ENCODE measurements around the gene KCNJ5.

The KCNJ5 gene

DNA sequence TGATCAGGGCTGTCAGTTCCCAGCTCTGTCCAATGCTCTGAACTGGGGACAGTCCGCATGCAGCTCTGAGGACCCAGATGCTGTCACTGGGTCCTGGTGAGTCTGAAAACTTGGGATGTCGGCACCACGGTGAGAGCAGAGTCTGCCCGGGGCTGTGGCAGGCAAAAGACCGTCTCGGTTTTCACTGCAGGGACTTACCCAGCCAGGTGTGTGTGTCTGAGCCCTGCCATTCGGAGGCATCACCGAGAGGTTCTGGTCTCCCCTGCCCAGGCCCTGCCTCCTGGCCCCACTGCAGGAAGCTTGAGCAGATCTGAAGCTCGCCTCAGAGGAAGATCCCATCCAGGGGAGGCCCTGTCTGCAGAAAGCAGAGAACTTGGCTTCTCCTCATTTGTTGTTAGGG, 46.3 kb downstream of the KCNJ5 start:
- no peak for TF ChIP-seq EZH2phosphoT487 (IDR thresholded peaks at IDR 0.05; ENCODE audit: borderline replicate concordance, low read length)
- TF ChIP-seq, protein P1, sequence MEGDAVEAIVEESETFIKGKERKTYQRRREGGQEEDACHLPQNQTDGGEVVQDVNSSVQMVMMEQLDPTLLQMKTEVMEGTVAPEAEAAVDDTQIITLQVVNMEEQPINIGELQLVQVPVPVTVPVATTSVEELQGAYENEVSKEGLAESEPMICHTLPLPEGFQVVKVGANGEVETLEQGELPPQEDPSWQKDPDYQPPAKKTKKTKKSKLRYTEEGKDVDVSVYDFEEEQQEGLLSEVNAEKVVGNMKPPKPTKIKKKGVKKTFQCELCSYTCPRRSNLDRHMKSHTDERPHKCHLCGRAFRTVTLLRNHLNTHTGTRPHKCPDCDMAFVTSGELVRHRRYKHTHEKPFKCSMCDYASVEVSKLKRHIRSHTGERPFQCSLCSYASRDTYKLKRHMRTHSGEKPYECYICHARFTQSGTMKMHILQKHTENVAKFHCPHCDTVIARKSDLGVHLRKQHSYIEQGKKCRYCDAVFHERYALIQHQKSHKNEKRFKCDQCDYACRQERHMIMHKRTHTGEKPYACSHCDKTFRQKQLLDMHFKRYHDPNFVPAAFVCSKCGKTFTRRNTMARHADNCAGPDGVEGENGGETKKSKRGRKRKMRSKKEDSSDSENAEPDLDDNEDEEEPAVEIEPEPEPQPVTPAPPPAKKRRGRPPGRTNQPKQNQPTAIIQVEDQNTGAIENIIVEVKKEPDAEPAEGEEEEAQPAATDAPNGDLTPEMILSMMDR (IDR thresholded peaks at IDR 0.05; ENCODE audit: low read depth, low read length, poor library complexity, severe bottlenecking), result no peak
- H3K4me3 ChIP-seq (ENCODE audit: low read length), result no peak overlapping the region
- H3K4me1 ChIP-seq (ENCODE audit: control insufficient read depth, low read length), result no peaks in the 10 kb centered on the region
- no peaks in the 10 kb centered on the region for H3K79me2 ChIP-seq (ENCODE audit: control insufficient read depth, low read length)
- no peak overlapping the region for H3K4me2 ChIP-seq (ENCODE audit: low read length)
- no peaks in the 10 kb centered on the region for H3K27me3 ChIP-seq (ENCODE audit: control insufficient read depth, low read length)
- no peaks in the 10 kb centered on the region for H3K9me2 ChIP-seq (replicated peaks; ENCODE audit: control insufficient read depth, low read length)
- H4K20me1 ChIP-seq (ENCODE audit: control insufficient read depth, insufficient read depth, low read depth, low read length), result no peaks in the 10 kb centered on the region
- H3K9me3 ChIP-seq (ENCODE audit: control insufficient read depth, insufficient read depth, low read length), result no peaks in the 10 kb centered on the region
- no peaks in the 10 kb centered on the region for H3K36me3 ChIP-seq (ENCODE audit: control insufficient read depth, low read length)
- H3K27ac ChIP-seq (ENCODE audit: low read depth, low read length), result no peak overlapping the region
- H3F3A ChIP-seq (ENCODE audit: control insufficient read depth, insufficient read depth), result no peaks in the 10 kb centered on the region

DNA sequence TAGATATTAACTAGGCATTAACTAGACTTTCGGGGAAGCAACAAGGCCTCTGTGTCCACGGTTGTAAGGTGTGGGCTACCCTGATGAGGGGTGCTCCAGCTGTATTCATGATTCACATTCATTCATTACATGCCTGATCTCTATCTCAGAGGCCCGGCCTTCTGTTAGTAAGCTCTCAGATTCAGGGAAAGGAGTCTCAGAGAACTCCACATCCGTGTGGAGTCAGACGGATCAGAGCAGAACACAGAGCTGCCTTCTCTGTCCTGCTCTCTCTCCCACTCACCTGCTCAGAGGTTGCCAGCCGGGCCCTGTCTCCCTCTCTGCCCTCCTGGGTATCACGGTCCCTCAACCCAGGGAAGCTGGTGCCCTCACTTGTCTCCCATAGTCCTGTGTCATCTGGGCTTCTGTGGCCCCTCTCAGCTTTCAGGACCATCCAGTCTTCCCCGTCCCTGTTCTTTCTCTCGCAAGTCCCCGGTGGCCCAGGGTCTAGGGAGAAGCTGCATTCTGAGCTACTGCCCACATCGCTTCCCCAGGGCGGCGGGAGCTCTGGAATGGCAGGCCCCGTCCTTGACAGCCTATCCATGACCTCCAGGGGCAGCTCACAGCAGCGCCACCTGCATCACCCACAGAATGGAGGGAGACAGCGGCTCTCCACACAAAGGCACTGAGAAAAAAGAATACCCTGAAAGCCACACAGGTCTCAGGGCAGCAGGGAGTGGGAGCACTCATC, 47.2 kb downstream of the KCNJ5 start:
- Histone ChIP-seq H3K4me3 (ENCODE audit: low read length) (no peak overlapping the region), H3K9me3 (ENCODE audit: control insufficient read depth, insufficient read depth, low read length) (no peaks in the 10 kb centered on the region), H3K27me3 (ENCODE audit: control insufficient read depth, low read length) (no peaks in the 10 kb centered on the region), H3K27ac (ENCODE audit: low read depth, low read length) (no peak overlapping the region), H3K4me1 (ENCODE audit: control insufficient read depth, low read length) (no peaks in the 10 kb centered on the region), H3K79me2 (ENCODE audit: control insufficient read depth, low read length) (no peaks in the 10 kb centered on the region), H3F3A (ENCODE audit: control insufficient read depth, insufficient read depth) (no peaks in the 10 kb centered on the region), H3K36me3 (ENCODE audit: control insufficient read depth, low read length) (no peaks in the 10 kb centered on the region), H4K20me1 (ENCODE audit: control insufficient read depth, insufficient read depth, low read depth, low read length) (no peaks in the 10 kb centered on the region), H3K9me2 (replicated peaks; ENCODE audit: control insufficient read depth, low read length) (no peaks in the 10 kb centered on the region), H3K4me2 (ENCODE audit: low read length) (no peak overlapping the region)
- no peak for TF ChIP-seq EZH2phosphoT487 (IDR thresholded peaks at IDR 0.05; ENCODE audit: borderline replicate concordance, low read length)
- TF ChIP-seq, protein P1 (IDR thresholded peaks at IDR 0.05; ENCODE audit: low read depth, low read length, poor library complexity, severe bottlenecking), result no peak

DNA sequence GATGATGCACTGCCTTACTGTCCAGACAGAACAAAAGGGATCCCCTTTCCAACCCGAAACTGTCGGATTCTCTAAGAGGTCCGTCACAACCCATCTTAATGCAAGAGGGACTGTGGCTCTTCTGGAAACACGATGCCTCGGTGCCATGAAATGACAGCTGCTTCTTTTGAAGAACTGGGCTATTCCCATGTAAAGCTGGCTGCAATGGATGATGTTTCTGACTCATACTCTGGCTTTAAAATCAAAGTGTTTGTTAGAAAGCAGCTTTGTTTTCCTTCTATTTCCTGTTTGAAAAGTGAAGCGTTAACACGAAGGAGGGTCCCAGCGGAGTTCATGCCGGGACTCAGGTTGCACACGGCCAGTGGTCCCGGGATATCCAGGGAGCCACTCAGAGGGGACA, 48.4 kb downstream of the KCNJ5 start:
- Histone ChIP-seq H3K4me3 (ENCODE audit: low read length) (no peak overlapping the region), H3K4me1 (ENCODE audit: control insufficient read depth, low read length) (no peaks in the 10 kb centered on the region), H3K27me3 (ENCODE audit: control insufficient read depth, low read length) (no peaks in the 10 kb centered on the region; the same call in 1 of the 2 replicates), H3K9me2 (replicated peaks; ENCODE audit: control insufficient read depth, low read length) (no peaks in the 10 kb centered on the region), H4K20me1 (ENCODE audit: control insufficient read depth, insufficient read depth, low read depth, low read length) (no peaks in the 10 kb centered on the region), H3K79me2 (ENCODE audit: control insufficient read depth, low read length) (no peaks in the 10 kb centered on the region), H3K9me3 (ENCODE audit: control insufficient read depth, insufficient read depth, low read length) (no peaks in the 10 kb centered on the region), H3K4me2 (ENCODE audit: low read length) (no peak overlapping the region), H3K36me3 (ENCODE audit: control insufficient read depth, low read length) (no peaks in the 10 kb centered on the region), H3K27ac (ENCODE audit: low read depth, low read length) (no peak overlapping the region), H3F3A (ENCODE audit: control insufficient read depth, insufficient read depth) (no peaks in the 10 kb centered on the region)
- no peak for TF ChIP-seq EZH2phosphoT487 (IDR thresholded peaks at IDR 0.05; ENCODE audit: borderline replicate concordance, low read length)
- TF ChIP-seq, protein P1 (IDR thresholded peaks at IDR 0.05; ENCODE audit: low read depth, low read length, poor library complexity, severe bottlenecking), result no peak

Data from DOHH2 (cell line).